COLO829 (cell line): ENCODE data around the gene SYPL2.

Source experiments
- DNase-seq: peaks from one replicate; pipeline ENCODE4 v3.0.0; 2012; ENCODE audit warnings: low spot score

SYPL2 gene

GRCh38 chr1:109516872-109517271 is 50.5 kb downstream of the SYPL2 start:
- DNase-seq, result no peak

GRCh38 chr1:109517337-109517736 is 51.0 kb downstream of the SYPL2 start:
- DNase-seq, result no peak

GRCh38 chr1:109521002-109521951 is 54.9 kb downstream of the SYPL2 start:
- DNase-seq, result no peak

- no peak for DNase-seq
Measured at GRCh38 chr1:109522026-109522425, 55.7 kb downstream of the SYPL2 start.

GRCh38 chr1:109523706-109524105 is 57.4 kb downstream of the SYPL2 start:
- DNase-seq, result no peak

- no peak for DNase-seq
Measured at GRCh38 chr1:109527098-109527811, 60.9 kb downstream of the SYPL2 start.

- DNase-seq, result no peak
Measured at GRCh38 chr1:109527846-109528695, 61.7 kb downstream of the SYPL2 start.

GRCh38 chr1:109528712-109529111 is 62.4 kb downstream of the SYPL2 start:
- no peak for DNase-seq

GRCh38 chr1:109529881-109530456 is 63.6 kb downstream of the SYPL2 start:
- no peak for DNase-seq

GRCh38 chr1:109530457-109531087 is 64.2 kb downstream of the SYPL2 start:
- no peak for DNase-seq

GRCh38 chr1:109531380-109531779 is 65.0 kb downstream of the SYPL2 start:
- no peak for DNase-seq
